Liver (tissue), 9 donors: Measurements from ENCODE around the gene ETS2. TPM values are rescaled to one million over a fixed set of nuclear protein-coding genes. Genes with fewer than 3 reads are reported as not detected.
A peak's percentile ranks its signal among the peaks of the same experiment; 100 is the strongest.

ENCODE experiments used
- DNase-seq: peaks from one replicate; pipeline ENCODE4 v3.0.0-alpha.2; 2017; ENCODE audit warnings: low spot score
- H3K27ac ChIP-seq, 2 donors: one replicate each; pipeline ENCODE4 v1.7.0; 2013; ENCODE audit warnings: inconsistent platforms in 2 of 2, low read length in 2 of 2, control low read depth in 1 of 2, low read depth in 1 of 2, mild to moderate bottlenecking in 1 of 2
- H3K27me3 ChIP-seq, 4 donors: one replicate each; pipeline versions ENCODE4 v1.6.1 to v1.7.0; 2013; ENCODE audit warnings: low read length in 3 of 4, inconsistent platforms in 1 of 4, mild to moderate bottlenecking in 1 of 4, moderate library complexity in 1 of 4; ENCODE audit not compliant: control insufficient read depth in 4 of 4, insufficient read depth in 4 of 4
- H3K36me3 ChIP-seq, 4 donors: one replicate each; pipeline versions ENCODE4 v1.6.1 to v1.7.0; 2013; ENCODE audit warnings: low read length in 3 of 4, mild to moderate bottlenecking in 3 of 4, low read depth in 1 of 4, moderate library complexity in 1 of 4; ENCODE audit not compliant: control insufficient read depth in 4 of 4, insufficient read depth in 3 of 4
- H3K4me1 ChIP-seq, 4 donors: one replicate each; pipeline versions ENCODE4 v1.6.1 to v1.7.0; 2013; ENCODE audit warnings: low read length in 3 of 4, mild to moderate bottlenecking in 3 of 4, moderate library complexity in 1 of 4; ENCODE audit not compliant: control insufficient read depth in 4 of 4, insufficient read depth in 4 of 4
- H3K4me3 ChIP-seq, 3 donors: one replicate each; pipeline versions ENCODE4 v1.6.1 to v1.7.0; 2013; ENCODE audit warnings: low read length in 3 of 3, control low read depth in 1 of 3, low read depth in 1 of 3, mild to moderate bottlenecking in 1 of 3
- H3K9ac ChIP-seq, 2 donors: one replicate each; pipeline ENCODE4 v1.7.0; 2013; ENCODE audit warnings: low read length in 2 of 2, mild to moderate bottlenecking in 2 of 2, moderate library complexity in 2 of 2, control low read depth in 1 of 2, low read depth in 1 of 2
- H3K9me3 ChIP-seq, 4 donors: one replicate each; pipeline versions ENCODE4 v1.6.1 to v1.7.0; 2013; ENCODE audit warnings: low read length in 3 of 4; ENCODE audit not compliant: control insufficient read depth in 4 of 4
- CTCF ChIP-seq: fragments of 150-350 bp; IDR thresholded peaks from 2 replicates; pipeline ENCODE4 v1.5.1; 2017; ENCODE audit warnings: improper control_type of control experiment, low read depth, low read length; ENCODE audit not compliant: missing input control
- FOXA1 ChIP-seq: IDR thresholded peaks from 2 replicates; pipeline ENCODE4 v1.6.1; 2016; ENCODE audit warnings: antibody characterized with exemption
- FOXA2 ChIP-seq: IDR thresholded peaks from 2 replicates; pipeline ENCODE4 v1.6.1; 2016; ENCODE audit warnings: antibody characterized with exemption
- GABPA ChIP-seq, 2 donors: IDR thresholded peaks in 1 of 2; conservative IDR thresholded peaks in 1 of 2; 2 replicates each; pipeline ENCODE4 v1.6.1; 2016; ENCODE audit warnings: antibody characterized with exemption in 2 of 2, mild to moderate bottlenecking in 1 of 2, moderate library complexity in 1 of 2
- HNF4A ChIP-seq, 2 donors: conservative IDR thresholded peaks; 2 replicates each; pipeline ENCODE4 v1.6.1; 2016; ENCODE audit warnings: antibody characterized with exemption in 2 of 2, mild to moderate bottlenecking in 2 of 2
- JUND ChIP-seq, 2 donors: IDR thresholded peaks; 2 replicates each; pipeline ENCODE4 v1.6.1; 2016; ENCODE audit warnings: antibody characterized with exemption in 2 of 2
- NR2F2 ChIP-seq: IDR thresholded peaks from 2 replicates; pipeline ENCODE4 v1.6.1; 2016; ENCODE audit warnings: antibody characterized with exemption
- REST ChIP-seq: IDR thresholded peaks from 2 replicates; pipeline ENCODE4 v1.6.1; 2016; ENCODE audit warnings: antibody characterized with exemption, mild to moderate bottlenecking
- RXRA ChIP-seq, 2 donors: IDR thresholded peaks; 2 replicates each; pipeline ENCODE4 v1.6.1; 2017 to 2018; ENCODE audit warnings: antibody characterized with exemption in 2 of 2, mild to moderate bottlenecking in 1 of 2
- SP1 ChIP-seq: IDR thresholded peaks from 2 replicates; pipeline ENCODE4 v1.6.1; 2018; ENCODE audit warnings: antibody characterized with exemption, mild to moderate bottlenecking
- TAF1 ChIP-seq: conservative IDR thresholded peaks from 2 replicates; pipeline ENCODE4 v1.6.1; 2016; ENCODE audit warnings: antibody characterized with exemption, mild to moderate bottlenecking
- YY1 ChIP-seq: IDR thresholded peaks from 2 replicates; pipeline ENCODE4 v1.6.1; 2016; ENCODE audit warnings: antibody characterized with exemption, mild to moderate bottlenecking
- WGBS: extraction: QIAGEN DNeasy Blood & Tissue Kit; methylation state at CpG from one replicate; pipeline ENCODE4 v1.1.7; 2013; 5-methylcytosine and 5-hydroxymethylcytosine counted together
- polyA plus RNA-seq, 2 donors: library from polyadenylated mRNA; stranded (reverse) in 1 of 2; unstranded in 1 of 2; fragments of 200-250 nt in 1 of 2; fragments of >200 nt in 1 of 2; fragmentation: Nextera tagmentation in 1 of 2; extraction: Ambion mirVana in 1 of 2; gene quantifications; one replicate each; pipeline versions ENCODE4 v1.2.1 to v1.2.3, GENCODE V29; 2013 to 2015
- total RNA-seq, 2 donors: library from RNA; depleted of rRNA; stranded (reverse); fragments of >200 nt; gene quantifications; one replicate each; pipeline ENCODE4 v1.2.3, GENCODE V29; 2014
- donor health status: healthy.
- donor health status: healthy.
- donor health status: healthy.
- donor health status: healthy.
- donor health status: healthy.

ETS2 gene
- total and polyA plus RNA-seq, 4 donors: 20.2 to 90.7 (median 41.8) TPM

DNA sequence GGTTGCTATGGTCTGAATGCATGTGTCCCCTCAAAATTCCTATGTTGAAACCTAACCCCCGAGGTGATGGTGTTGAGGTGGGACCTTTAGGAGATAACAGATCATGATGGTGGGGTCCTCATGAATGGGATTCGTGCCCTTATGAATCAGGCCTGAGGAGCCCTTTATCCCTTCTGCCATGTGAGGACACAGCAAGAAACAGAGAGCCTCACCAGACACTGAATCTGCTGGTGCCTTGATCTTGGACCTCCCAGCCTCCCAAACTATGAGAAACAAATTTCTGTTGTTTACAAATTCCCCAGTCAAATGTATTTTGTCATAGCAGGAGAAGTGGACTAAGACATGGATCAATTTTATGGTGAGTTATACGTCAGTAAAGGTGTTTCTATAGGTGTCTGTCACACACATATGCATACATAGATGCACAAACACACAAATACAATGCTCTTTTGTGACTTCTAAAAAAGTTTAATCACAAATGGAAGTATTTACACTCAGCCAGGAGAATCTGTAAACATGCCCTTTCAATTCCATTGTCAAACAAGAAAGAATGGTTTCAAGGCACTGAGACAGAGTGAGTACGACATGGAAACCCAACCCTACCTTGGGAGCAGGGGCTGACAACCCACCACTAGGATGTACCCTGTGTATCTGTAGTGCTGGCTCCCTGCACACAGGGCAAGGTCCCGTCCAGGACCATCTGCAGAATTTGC lies 5.5 kb upstream of the ETS2 start:
- 81% methylated on average over 5 of the region's 5 CpGs for WGBS
- H3K9me3 ChIP-seq: no peaks in the 10 kb centered on the region
- H3K27ac ChIP-seq: no peak overlapping the region
- no peaks in the 10 kb centered on the region for H3K27me3 ChIP-seq
- H3K9ac ChIP-seq: no peak overlapping the region
- peaks cover 4 to 8% (median 8%) of the 10 kb centered on the region in 4 donors for H3K4me1 ChIP-seq
- TF ChIP-seq FOXA1: peak; percentile 30
- TF ChIP-seq FOXA2: peak; percentile 55
- no peak for TF ChIP-seq CTCF
- TF ChIP-seq TAF1: no peak
- TF ChIP-seq YY1: peak; percentile 28
- peak in 1 of 2 donors; percentile 30 for TF ChIP-seq HNF4A (conservative IDR thresholded peaks at IDR 0.05)
- no peak overlapping the region for H3K4me3 ChIP-seq
- no peak for DNase-seq
- H3K36me3 ChIP-seq: no peaks in the 10 kb centered on the region

GRCh38 chr21:38800924-38801744 lies 4.6 kb upstream of the ETS2 start:
- no peaks in the 10 kb centered on the region for H3K9me3 ChIP-seq
- H3K4me3 ChIP-seq: no peak overlapping the region
- no peak for DNase-seq
- no peak for TF ChIP-seq GABPA (IDR thresholded peaks at IDR 0.05 in 1 of 2, conservative IDR thresholded peaks at IDR 0.05 in 1 of 2)
- no peak for TF ChIP-seq FOXA2
- no peak for TF ChIP-seq NR2F2
- TF ChIP-seq REST: no peak
- TF ChIP-seq SP1: no peak
- TF ChIP-seq RXRA (IDR thresholded peaks at IDR 0.05): no peak
- no peak for TF ChIP-seq JUND (IDR thresholded peaks at IDR 0.05)
- no peak for TF ChIP-seq FOXA1
- no peaks in the 10 kb centered on the region for H3K27me3 ChIP-seq
- no peak overlapping the region for H3K27ac ChIP-seq
- H3K4me1 ChIP-seq: peaks cover 0 to 8% (median 5%) of the 10 kb centered on the region in 4 donors
- 96% methylated on average over 12 of the region's 12 CpGs for WGBS
- H3K36me3 ChIP-seq: no peaks in the 10 kb centered on the region
- no peak overlapping the region for H3K9ac ChIP-seq
